GM19328 (cell line): Measurements from ENCODE around the gene ELFN1.

Experiments used
- ATAC-seq: cut with Tn5 transposase; IDR thresholded peaks from one replicate; pipeline ENCODE4 v1.9.1; 2021; ENCODE audit warnings: mild to moderate bottlenecking, moderate library complexity; ENCODE audit not compliant: unreplicated experiment

The ELFN1 gene

GRCh38 chr7:1738511-1738910 lies 68.4 kb downstream of the ELFN1 start:
- ATAC-seq: no peak

- no peak for ATAC-seq
Observed at GRCh38 chr7:1738956-1739355, 68.9 kb downstream of the ELFN1 start.

- ATAC-seq: no peak
Observed at GRCh38 chr7:1739593-1739992, 69.5 kb downstream of the ELFN1 start.

- no peak for ATAC-seq
Observed at GRCh38 chr7:1740214-1740613, 70.1 kb downstream of the ELFN1 start.

- no peak for ATAC-seq
Observed at GRCh38 chr7:1741246-1741645, 71.2 kb downstream of the ELFN1 start.

- ATAC-seq: no peak
Observed at GRCh38 chr7:1741751-1742554, 71.9 kb downstream of the ELFN1 start.

GRCh38 chr7:1742555-1743303 lies 72.7 kb downstream of the ELFN1 start:
- ATAC-seq: no peak

- ATAC-seq: no peak
Observed at GRCh38 chr7:1743481-1744230, 73.6 kb downstream of the ELFN1 start.

- ATAC-seq: no peak
Observed at GRCh38 chr7:1744296-1745017, 74.4 kb downstream of the ELFN1 start.

- no peak for ATAC-seq
Observed at GRCh38 chr7:1745018-1745532, 75.0 kb downstream of the ELFN1 start.

- no peak for ATAC-seq
Observed at GRCh38 chr7:1745576-1746490, 75.8 kb downstream of the ELFN1 start.

GRCh38 chr7:1746491-1746975 lies 76.5 kb downstream of the ELFN1 start:
- no peak for ATAC-seq

GRCh38 chr7:1747004-1747801 lies 77.1 kb downstream of the ELFN1 start:
- no peak for ATAC-seq

- ATAC-seq: no peak
Observed at GRCh38 chr7:1748076-1748838, 78.2 kb downstream of the ELFN1 start.

GRCh38 chr7:1748839-1749173 lies 78.7 kb downstream of the ELFN1 start:
- ATAC-seq: no peak

GRCh38 chr7:1749351-1749863 lies 79.3 kb downstream of the ELFN1 start:
- ATAC-seq: no peak

- no peak for ATAC-seq
Observed at GRCh38 chr7:1749864-1750466, 79.9 kb downstream of the ELFN1 start.
